Ishikawa (cell line): ENCODE measurements around the gene HBM.

Source experiments
- CEBPB ChIP-seq: IDR thresholded peaks from 2 replicates; pipeline ENCODE4 v1.6.1; 2012
- CREB1 ChIP-seq: IDR thresholded peaks from 2 replicates; pipeline ENCODE4 v1.6.1; 2012; ENCODE audit warnings: low read depth
- EGR1 ChIP-seq: IDR thresholded peaks from 2 replicates; pipeline ENCODE4 v1.6.1; 2012
- EP300 ChIP-seq: IDR thresholded peaks from 2 replicates; pipeline ENCODE4 v1.6.1; 2012; ENCODE audit warnings: borderline replicate concordance
- NFIC ChIP-seq: IDR thresholded peaks from 2 replicates; pipeline ENCODE4 v1.6.1; 2012
- RAD21 ChIP-seq: IDR thresholded peaks from 2 replicates; pipeline ENCODE4 v1.6.1; 2012; ENCODE audit warnings: low read depth
- TAF1 ChIP-seq: IDR thresholded peaks from 2 replicates; pipeline ENCODE4 v1.6.1; 2012; ENCODE audit warnings: low read depth, mild to moderate bottlenecking
- TCF12 ChIP-seq: IDR thresholded peaks from 2 replicates; pipeline ENCODE4 v1.6.1; 2012; ENCODE audit warnings: low read depth
- TEAD4 ChIP-seq: IDR thresholded peaks from 2 replicates; pipeline ENCODE4 v1.6.1; 2012
- YY1 ChIP-seq: IDR thresholded peaks from 2 replicates; pipeline ENCODE4 v1.6.1; 2012; ENCODE audit warnings: low read depth
- ZBTB7A ChIP-seq: IDR thresholded peaks from 2 replicates; pipeline ENCODE4 v1.6.1; 2012; ENCODE audit warnings: low read depth
- TF ChIP-seq, protein P1 (sequence below): IDR thresholded peaks from 2 replicates; pipeline ENCODE4 v1.6.1; 2012
- TF ChIP-seq, protein P2 (sequence below): IDR thresholded peaks from 2 replicates; pipeline ENCODE4 v1.6.1; 2012; ENCODE audit warnings: low read depth, mild to moderate bottlenecking
- TF ChIP-seq, protein P3 (sequence below): IDR thresholded peaks from 2 replicates; pipeline ENCODE4 v1.6.1; 2012

DNA sequence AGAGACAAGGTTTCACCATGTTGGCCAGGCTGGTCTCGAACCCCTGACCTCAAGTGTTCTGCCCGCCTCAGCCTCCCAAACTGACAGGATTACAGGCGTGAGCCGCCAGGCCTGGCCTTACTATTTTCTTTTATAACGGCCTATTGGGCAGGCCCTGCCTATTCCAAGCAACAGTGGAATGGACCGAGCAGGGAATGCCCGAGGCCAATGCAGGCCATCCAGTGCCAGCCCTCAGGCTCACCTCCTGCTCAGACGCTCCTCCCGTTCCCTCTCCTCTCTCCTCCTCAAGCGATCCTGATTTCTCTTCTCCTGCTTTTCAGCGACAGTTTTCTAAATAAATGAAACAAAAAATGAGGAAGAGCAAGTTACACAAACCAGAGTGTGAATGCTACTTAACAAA is 26.9 kb downstream of the HBM start:
- TF ChIP-seq NFIC (no peak), TCF12 (no peak), CEBPB (no peak), EP300 (no peak), TEAD4 (no peak), TAF1 (no peak), ZBTB7A (no peak), YY1 (no peak), CREB1 (no peak), RAD21 (no peak), EGR1 (no peak)
- TF ChIP-seq, protein P1, sequence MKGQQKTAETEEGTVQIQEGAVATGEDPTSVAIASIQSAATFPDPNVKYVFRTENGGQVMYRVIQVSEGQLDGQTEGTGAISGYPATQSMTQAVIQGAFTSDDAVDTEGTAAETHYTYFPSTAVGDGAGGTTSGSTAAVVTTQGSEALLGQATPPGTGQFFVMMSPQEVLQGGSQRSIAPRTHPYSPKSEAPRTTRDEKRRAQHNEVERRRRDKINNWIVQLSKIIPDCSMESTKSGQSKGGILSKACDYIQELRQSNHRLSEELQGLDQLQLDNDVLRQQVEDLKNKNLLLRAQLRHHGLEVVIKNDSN: no peak
- TF ChIP-seq, protein P2, sequence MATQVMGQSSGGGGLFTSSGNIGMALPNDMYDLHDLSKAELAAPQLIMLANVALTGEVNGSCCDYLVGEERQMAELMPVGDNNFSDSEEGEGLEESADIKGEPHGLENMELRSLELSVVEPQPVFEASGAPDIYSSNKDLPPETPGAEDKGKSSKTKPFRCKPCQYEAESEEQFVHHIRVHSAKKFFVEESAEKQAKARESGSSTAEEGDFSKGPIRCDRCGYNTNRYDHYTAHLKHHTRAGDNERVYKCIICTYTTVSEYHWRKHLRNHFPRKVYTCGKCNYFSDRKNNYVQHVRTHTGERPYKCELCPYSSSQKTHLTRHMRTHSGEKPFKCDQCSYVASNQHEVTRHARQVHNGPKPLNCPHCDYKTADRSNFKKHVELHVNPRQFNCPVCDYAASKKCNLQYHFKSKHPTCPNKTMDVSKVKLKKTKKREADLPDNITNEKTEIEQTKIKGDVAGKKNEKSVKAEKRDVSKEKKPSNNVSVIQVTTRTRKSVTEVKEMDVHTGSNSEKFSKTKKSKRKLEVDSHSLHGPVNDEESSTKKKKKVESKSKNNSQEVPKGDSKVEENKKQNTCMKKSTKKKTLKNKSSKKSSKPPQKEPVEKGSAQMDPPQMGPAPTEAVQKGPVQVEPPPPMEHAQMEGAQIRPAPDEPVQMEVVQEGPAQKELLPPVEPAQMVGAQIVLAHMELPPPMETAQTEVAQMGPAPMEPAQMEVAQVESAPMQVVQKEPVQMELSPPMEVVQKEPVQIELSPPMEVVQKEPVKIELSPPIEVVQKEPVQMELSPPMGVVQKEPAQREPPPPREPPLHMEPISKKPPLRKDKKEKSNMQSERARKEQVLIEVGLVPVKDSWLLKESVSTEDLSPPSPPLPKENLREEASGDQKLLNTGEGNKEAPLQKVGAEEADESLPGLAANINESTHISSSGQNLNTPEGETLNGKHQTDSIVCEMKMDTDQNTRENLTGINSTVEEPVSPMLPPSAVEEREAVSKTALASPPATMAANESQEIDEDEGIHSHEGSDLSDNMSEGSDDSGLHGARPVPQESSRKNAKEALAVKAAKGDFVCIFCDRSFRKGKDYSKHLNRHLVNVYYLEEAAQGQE: no peak
- TF ChIP-seq, protein P3, sequence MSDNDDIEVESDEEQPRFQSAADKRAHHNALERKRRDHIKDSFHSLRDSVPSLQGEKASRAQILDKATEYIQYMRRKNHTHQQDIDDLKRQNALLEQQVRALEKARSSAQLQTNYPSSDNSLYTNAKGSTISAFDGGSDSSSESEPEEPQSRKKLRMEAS: no peak
